ENCODE data around the gene HAX1. TPM values are rescaled to one million over a fixed set of nuclear protein-coding genes. Genes with fewer than 3 reads are reported as not detected.
"Not testable (repeated sequence)": the region's sequence is repeated elsewhere in the genome, so short reads cannot be mapped to it uniquely, and the experiment has no call there.

HAX1 gene
- total RNA-seq: 132 TPM
- long read RNA-seq, transcript HAX1-201 (7 exons, 1,227 nt): major isoform, 123 of 150 reads
- long read RNA-seq, partial matches to known transcripts: 13 of 150 reads
- long read RNA-seq, other reads (novel, unspliced or antisense): 6 of 150 reads

DNA sequence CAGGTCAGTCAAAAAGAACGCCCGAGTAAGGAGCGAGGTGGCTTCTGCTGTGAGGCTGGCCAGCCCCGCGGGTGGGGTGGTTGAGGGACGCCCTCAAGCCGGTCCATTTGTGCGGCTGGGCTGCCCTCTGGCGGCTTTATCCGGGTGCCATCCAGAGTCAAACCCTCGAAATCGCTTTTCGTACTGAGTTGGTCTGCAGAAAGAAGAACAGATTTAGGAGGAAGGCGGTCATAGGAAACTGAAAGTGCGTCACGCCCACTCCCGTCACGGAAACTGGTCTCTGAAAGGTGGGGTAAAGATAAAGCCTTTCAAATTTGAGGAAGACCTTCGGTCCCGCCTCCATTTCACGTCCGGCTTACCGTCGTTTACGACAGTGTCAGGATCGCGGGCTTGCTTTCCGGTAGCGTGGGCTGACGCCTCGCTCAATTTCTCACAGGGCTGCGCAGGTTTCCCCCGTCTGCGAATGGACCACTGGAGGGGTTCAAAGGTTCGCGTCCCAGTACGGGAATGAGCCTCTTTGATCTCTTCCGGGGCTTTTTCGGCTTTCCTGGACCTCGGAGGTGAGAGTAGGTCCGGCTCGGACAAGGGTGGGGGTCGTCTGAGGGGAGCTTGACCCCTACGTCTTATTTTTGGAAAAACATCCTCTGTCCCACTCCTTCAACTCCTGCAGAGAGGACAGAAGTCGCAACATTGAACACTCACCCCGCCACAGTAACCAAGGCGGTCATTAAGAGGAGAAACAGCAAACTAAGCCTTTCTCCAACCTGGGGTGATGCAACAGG is at the start of gene HAX1:
Gene HAX1, plus strand, starts transcription at position 413 of the 782 bp plus-strand sequence. Its CDS starts 95 bp downstream, at position 508.
- intact Hi-C loops (cut with DNase I): loop anchor here (1.0 to 10.0 kb wide), 5 partner anchors 50 to 278 kb away; partner anchors contain the start of genes RPS27 and UBAP2L
- peak; percentile 97 for DNase-seq (ENCODE audit: low spot score)

GRCh38 chr1:154222918-154223317 is 49.5 kb upstream of the HAX1 start:
- no peak for DNase-seq (ENCODE audit: low spot score)
- intact Hi-C loops (cut with DNase I): loop anchor here (5.0 kb wide), 1 partner anchor 49 kb away; the partner anchor contains the start of gene HAX1

- no peak for DNase-seq (ENCODE audit: low spot score)
- intact Hi-C loops (cut with DNase I): loop anchor here (5.0 kb wide), 1 partner anchor 49 kb away; the partner anchor contains the start of gene HAX1
Measured at GRCh38 chr1:154223621-154224020, 48.8 kb upstream of the HAX1 start.

DNA sequence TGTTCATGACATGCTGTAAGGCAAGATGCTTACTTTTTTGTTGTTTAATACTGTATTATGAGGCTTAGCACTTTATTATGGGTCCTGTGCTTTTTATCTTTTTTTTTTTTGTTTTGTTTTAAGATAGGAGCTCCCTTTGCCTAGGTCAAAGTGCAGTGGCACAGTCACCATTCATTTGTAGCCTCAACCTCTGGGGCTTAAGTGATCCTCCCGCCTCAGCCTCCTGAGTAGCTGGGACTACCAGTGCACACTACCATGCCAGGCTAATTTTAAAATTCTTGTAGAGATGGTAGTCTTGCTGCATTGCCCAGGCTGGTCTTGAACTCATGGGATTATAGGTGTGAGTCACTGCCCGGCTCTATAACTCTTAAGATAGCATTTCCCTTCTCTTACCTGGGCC is 47.1 kb upstream of the HAX1 start:
- intact Hi-C loops (cut with DNase I): no loop called here
- DNase-seq (ENCODE audit: low spot score): no peak

- intact Hi-C loops (cut with DNase I); DNase-seq (ENCODE audit: low spot score): not testable (repeated sequence)
Measured at GRCh38 chr1:154231112-154231511, 41.3 kb upstream of the HAX1 start.

DNA sequence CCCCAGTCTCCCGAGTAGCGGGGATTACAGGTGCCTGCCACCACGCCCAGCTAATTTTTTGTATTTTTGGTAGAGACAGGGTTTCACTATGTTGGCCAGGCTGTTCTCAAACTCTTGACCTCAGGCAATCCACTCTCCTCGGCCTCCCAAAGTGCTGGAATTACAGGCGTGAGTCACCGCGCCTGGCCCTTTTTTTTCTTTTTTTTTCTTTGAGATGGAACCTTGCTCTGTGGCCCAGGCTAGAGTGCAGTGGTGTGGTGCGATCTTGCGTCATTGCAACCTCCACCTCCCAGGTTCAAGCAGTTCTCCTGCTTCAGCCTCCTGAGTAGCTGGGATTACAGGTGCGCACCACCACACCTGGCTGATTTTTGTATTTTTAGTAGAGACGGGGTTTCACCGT is 39.3 kb upstream of the HAX1 start:
- DNase-seq (ENCODE audit: low spot score); intact Hi-C loops (cut with DNase I): not testable (repeated sequence)

- no peak for DNase-seq (ENCODE audit: low spot score)
- intact Hi-C loops (cut with DNase I): no loop called here
Measured at GRCh38 chr1:154236855-154237254, 35.6 kb upstream of the HAX1 start.

GRCh38 chr1:154237435-154237834 is 35.0 kb upstream of the HAX1 start:
- DNase-seq (ENCODE audit: low spot score): no peak
- intact Hi-C loops (cut with DNase I): no loop called here

DNA sequence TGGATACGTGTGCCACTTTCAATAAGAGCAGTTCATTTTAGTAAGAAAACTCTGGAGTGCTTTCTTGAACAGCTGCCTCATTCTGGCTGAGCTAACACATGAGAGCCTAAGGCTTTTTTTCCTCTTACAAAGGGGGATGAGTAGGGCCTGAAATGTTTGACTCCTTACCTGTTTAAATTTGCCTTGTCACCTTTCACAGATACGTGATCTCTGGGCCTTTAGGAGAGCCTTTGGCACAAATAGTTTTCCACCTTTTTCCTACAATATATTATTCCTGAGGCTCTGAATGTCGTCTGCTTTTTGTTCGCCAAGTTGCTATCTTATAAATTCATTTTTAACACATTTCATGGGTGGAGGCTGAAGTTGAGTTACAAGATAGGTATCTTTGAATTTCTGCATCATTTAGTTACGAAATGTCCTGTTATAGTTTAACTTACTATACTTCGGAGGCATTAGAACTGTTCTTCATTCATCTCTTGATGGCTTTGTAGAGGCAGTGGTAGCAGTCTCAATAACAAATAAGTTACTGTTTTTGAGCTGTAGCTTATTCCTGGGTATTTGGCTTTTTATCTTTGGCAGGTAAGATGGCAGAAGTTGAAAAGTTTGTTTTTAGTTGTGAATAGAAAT is 34.4 kb upstream of the HAX1 start:
- intact Hi-C loops (cut with DNase I): no loop called here
- DNase-seq (ENCODE audit: low spot score): no peak

DNA sequence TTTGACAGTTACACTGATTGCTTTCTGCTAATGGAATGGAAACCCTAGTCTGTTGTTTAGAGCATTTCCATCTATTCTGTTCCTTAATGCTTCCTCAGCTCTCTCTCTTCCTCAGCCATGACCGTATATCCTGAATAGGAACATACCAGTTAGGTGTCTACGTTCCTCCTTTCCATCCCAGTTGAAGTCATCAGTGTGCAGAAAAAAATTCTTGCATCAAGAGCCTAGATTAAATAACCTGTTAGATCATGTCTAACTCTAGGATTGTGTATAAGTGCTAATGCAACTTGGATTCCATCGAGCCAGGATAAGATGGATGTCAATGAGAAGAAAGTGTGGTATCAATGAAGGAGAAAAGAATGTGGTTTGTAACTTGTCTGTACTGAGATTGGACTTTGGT is 32.9 kb upstream of the HAX1 start:
- intact Hi-C loops (cut with DNase I): no loop called here
- no peak for DNase-seq (ENCODE audit: low spot score)

DNA sequence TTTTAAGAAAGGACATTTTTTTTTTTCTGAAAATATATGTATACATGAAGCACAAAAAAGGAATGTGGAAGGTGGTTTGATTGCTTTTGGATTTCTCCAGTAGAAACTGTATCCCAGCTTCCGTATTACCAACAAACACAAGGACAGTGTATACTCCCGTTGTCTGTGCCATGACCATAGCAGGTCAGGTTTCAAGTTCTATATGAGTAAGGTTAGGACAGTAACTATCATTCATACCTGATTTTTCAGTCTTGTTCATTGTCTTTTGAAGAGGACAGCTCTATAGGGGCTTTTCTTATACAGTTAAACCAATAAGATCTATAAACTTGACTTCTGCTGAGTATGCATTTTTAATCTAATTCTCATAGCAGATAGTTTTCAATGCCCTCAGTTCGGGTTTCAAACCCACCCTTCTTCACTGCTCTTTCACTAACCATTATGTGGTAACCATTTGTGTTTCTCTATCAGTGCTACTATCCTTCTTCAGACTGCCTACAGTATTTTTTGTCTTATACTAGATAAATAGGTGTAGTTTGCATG is 32.1 kb upstream of the HAX1 start:
- no peak for DNase-seq (ENCODE audit: low spot score)
- intact Hi-C loops (cut with DNase I): no loop called here

DNA sequence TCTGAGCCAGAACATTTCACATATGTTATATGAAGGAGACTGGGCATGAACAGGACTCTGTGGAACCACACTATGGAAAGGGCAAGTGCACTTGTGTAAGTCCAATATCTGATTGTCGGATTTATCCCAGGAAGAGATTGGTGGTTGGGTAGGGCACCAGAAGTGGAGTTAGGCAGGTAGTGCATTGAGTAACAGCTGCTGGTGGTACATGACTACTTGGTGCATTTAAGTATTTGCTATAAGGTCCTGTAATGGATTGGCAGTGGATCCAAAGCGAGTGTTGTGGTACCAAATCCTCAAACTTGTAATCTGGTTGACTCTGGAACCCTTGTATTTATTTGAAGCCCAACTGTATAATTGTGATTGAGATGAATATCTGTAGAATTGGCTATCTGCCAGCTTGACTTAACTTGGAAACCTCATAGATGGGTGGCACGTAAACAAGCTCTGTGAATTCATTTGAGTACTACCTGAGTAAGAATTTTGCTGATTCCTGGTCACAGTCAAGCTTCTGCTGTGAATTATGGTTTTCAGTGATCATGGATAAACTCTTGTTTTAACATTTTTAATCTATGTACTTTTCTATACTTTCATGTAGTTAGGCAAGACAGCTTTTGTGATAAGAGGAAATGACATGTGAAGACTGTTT is 30.6 kb upstream of the HAX1 start:
- intact Hi-C loops (cut with DNase I): no loop called here
- no peak for DNase-seq (ENCODE audit: low spot score)

- intact Hi-C loops (cut with DNase I): no loop called here
- DNase-seq (ENCODE audit: low spot score): no peak
Measured at GRCh38 chr1:154253671-154254070, 18.8 kb upstream of the HAX1 start.

GRCh38 chr1:154256686-154257085 is 15.7 kb upstream of the HAX1 start:
- no peak for DNase-seq (ENCODE audit: low spot score)
- intact Hi-C loops (cut with DNase I): no loop called here

GRCh38 chr1:154258784-154259183 is 13.6 kb upstream of the HAX1 start:
- no peak for DNase-seq (ENCODE audit: low spot score)
- intact Hi-C loops (cut with DNase I): no loop called here

DNA sequence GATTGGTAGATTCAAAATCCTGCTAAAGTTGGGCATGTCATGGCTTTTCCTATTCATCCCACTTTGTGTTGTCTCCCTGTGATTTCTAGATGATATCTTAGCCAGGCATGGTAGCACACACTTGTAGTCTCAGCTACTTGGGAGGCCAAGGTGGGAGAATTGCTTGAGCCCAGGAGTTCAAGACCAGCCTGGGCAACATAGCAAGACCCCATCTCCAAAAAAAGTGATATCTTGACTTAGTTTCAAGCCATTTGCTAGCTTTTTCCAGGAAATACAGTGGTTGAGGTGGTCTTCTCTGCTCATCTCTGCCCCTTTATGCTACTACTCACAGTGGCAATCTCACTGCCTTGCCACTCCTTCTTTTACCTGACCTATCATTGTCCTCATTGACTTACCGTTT is 12.3 kb upstream of the HAX1 start:
- no peak for DNase-seq (ENCODE audit: low spot score)
- intact Hi-C loops (cut with DNase I): no loop called here

- intact Hi-C loops (cut with DNase I): no loop called here
- DNase-seq (ENCODE audit: low spot score): no peak
Measured at GRCh38 chr1:154263465-154264332, 8.7 kb upstream of the HAX1 start.

DNA sequence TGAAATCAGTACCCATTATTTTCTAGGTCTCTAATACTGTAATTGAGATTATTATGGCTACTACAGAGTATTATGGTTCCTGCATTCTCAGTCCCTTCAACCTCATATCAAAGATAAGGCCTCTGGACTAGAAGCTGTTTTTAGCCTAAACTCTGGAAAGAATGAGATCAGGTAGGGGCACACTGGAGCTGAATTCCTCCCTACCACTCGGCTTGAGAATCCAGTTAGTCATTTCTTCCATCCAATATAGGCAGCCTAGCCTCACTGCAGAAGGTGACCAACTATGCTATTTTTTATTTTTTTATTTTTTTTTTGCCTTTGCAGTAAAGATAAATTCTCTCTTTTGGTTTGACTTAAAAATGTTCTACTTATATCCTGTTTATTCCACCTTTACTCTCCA is 8.0 kb upstream of the HAX1 start:
- intact Hi-C loops (cut with DNase I): no loop called here
- no peak for DNase-seq (ENCODE audit: low spot score)

DNA sequence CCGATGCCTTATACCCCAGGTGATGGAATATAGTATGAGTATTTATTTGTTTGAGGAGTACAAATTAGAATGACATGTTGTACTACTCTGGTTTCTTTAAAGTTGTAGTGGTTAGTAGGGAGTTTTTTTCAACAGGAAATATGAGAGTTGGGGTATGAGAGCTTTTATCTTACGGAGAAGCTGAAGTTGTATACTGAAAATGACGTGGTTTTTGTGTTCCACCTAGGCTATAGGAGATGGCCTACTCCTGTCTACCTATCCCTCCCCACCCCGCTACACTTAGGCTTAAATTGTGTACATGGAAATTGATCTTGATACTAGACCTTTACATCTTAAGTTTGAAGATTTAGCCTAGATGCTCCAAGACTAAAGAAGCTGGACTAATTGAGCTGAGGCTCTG is 6.8 kb upstream of the HAX1 start:
- no peak for DNase-seq (ENCODE audit: low spot score)
- intact Hi-C loops (cut with DNase I): no loop called here

Measured in cardiac septum (tissue), 1 donor.